Measurements from ENCODE around the gene IFT27. TPM values are rescaled to one million over a fixed set of nuclear protein-coding genes. Genes with fewer than 3 reads are reported as not detected.

IFT27 gene
- total RNA-seq, 1 donor from 2014 or later, result 26.3 TPM

DNA sequence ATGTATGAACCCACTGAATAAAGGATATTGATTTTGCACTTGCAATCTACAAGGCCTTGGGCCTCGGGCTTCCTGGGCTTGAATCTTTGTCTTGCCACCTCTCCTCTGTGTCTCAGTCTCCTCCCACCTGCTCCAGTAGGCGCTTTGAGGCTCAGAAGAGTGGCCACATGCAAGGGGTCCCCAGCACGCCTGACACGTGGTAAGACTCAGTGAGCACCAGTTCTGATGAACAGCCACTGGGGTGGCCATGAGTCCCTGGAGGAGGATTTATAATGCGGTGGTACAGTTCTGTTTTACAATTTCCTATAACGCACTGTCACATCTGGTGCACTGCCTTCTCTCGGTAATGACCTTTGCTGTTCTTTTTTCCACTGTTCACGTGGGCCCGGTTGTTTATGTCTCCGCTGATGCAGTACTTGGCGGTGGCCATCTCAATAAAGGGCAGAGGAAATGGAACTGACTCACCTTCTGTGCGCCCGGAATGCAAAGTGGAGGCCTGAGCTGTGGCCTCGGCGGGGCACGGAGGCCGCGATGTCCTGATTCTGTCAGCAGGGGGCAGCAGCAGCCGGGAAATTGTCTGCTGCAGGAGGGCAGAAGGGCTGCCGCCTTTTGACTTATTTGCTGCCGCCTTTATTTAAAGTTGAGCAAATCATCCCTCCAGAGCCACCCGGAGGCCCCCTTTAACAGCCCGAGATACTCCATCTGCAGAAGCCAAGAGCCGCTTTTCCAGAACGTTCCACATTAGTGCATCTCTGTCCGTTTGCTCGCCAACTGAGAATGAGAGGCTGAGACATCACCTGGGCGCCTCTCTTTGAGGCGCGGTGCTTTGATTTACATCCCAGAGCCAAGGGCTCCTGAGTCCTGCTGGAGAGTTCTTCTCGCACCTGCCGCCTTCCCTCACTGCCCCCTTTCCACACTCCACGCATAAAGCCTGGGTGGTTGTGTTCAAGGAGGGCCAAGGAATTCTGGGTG is 6.0 kb upstream of the IFT27 start:
- peaks cover 27% of the 10 kb centered on the region for H3K4me1 Mint-ChIP-seq
- H3K27me3 Mint-ChIP-seq, result peaks cover 1% of the 10 kb centered on the region
- DNase-seq, result peak; percentile 97
- H3K36me3 Mint-ChIP-seq (ENCODE audit: low read depth), result no peaks in the 10 kb centered on the region
- peak overlapping the region; percentile 63 for H3K4me3 Mint-ChIP-seq
- peak overlapping the region; percentile 95 for H3K27ac Mint-ChIP-seq
- H3K9me3 Mint-ChIP-seq, result no peaks in the 10 kb centered on the region
- intact Hi-C loops (cut with micrococcal nuclease), result loop anchor here (1.0 to 5.0 kb wide), 6 partner anchors 74 to 417 kb away; partner anchors contain the start of gene NCF4

GRCh38 chr22:36778020-36778419 is 2.1 kb upstream of the IFT27 start:
- Mint-ChIP-seq H3K36me3 (ENCODE audit: low read depth) (no peaks in the 10 kb centered on the region), H3K27ac (peak overlapping the region; percentile 51), H3K9me3 (no peaks in the 10 kb centered on the region), H3K4me3 (no peak overlapping the region), H3K27me3 (no peaks in the 10 kb centered on the region), H3K4me1 (peaks cover 39% of the 10 kb centered on the region)
- intact Hi-C loops (cut with micrococcal nuclease), result loop anchor here (5.0 kb wide), 1 partner anchor 464 kb away; the partner anchor contains the start of gene RAC2
- DNase-seq, result no peak

DNA sequence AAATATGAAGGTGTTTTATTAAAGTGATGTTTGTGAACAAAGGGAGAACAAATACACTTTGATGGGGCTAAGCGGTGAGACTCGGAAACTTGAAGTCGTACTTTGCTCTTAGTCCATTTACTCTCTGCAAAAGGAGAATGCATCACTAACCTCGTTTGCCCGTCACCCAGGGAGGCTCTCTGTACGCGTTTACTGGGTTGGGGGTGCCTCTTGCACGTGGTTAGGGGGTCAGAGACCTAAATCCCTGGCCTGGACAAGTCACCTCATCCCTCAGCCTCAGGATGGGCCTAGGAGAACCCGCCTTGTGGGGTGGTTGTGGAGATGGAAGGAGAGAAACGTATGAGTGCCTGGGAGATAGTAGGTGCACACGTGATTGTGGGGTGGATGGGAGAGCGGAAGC is 803 bp upstream of the IFT27 start:
- DNase-seq, result no peak
- no peaks in the 10 kb centered on the region for H3K9me3 Mint-ChIP-seq
- H3K4me1 Mint-ChIP-seq, result peaks cover 28% of the 10 kb centered on the region
- intact Hi-C loops (cut with micrococcal nuclease), result loop anchor here (1.0 to 5.0 kb wide), 2 partner anchors 247 to 466 kb away; partner anchors contain the start of genes EIF3D and RAC2
- peak overlapping the region; percentile 90 for H3K4me3 Mint-ChIP-seq
- no peaks in the 10 kb centered on the region for H3K36me3 Mint-ChIP-seq (ENCODE audit: low read depth)
- H3K27ac Mint-ChIP-seq, result peak overlapping the region; percentile 94
- H3K27me3 Mint-ChIP-seq, result no peaks in the 10 kb centered on the region

DNA sequence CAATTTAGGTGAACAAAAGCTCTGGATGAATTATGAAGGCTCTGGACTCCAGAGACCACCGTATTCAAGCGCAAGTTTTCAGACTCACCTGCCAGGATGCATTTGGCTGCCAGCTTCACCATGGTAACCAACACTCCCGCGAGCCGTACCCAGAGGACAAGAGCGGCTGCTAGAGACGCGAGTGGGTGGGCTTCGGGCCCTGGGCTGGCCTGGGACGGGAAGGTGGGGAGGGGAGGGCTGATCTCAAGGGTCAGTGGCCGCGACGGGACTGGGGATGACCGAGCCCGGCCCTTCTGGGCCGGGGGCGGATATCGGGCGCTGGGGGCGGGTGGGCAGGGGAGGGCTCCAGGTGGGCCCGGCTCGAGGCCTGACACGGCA is 344 bp downstream of the IFT27 start:
- Mint-ChIP-seq H3K36me3 (ENCODE audit: low read depth) (no peaks in the 10 kb centered on the region), H3K4me3 (peak overlapping the region; percentile 90), H3K9me3 (no peaks in the 10 kb centered on the region), H3K4me1 (peaks cover 24% of the 10 kb centered on the region), H3K27ac (peak overlapping the region; percentile 84), H3K27me3 (no peaks in the 10 kb centered on the region)
- peak; percentile 82 for DNase-seq
- intact Hi-C loops (cut with micrococcal nuclease), result loop anchor here (5.0 kb wide), 1 partner anchor 467 kb away; the partner anchor contains the start of gene RAC2

- peaks cover 21% of the 10 kb centered on the region for H3K4me1 Mint-ChIP-seq
- no peaks in the 10 kb centered on the region for H3K36me3 Mint-ChIP-seq (ENCODE audit: low read depth)
- H3K9me3 Mint-ChIP-seq, result no peaks in the 10 kb centered on the region
- no peaks in the 10 kb centered on the region for H3K27me3 Mint-ChIP-seq
- no peak overlapping the region for H3K27ac Mint-ChIP-seq
- intact Hi-C loops (cut with micrococcal nuclease), result no loop called here
- no peak for DNase-seq
- no peak overlapping the region for H3K4me3 Mint-ChIP-seq
Observed at GRCh38 chr22:36773935-36774334, 2.0 kb downstream of the IFT27 start.

DNA sequence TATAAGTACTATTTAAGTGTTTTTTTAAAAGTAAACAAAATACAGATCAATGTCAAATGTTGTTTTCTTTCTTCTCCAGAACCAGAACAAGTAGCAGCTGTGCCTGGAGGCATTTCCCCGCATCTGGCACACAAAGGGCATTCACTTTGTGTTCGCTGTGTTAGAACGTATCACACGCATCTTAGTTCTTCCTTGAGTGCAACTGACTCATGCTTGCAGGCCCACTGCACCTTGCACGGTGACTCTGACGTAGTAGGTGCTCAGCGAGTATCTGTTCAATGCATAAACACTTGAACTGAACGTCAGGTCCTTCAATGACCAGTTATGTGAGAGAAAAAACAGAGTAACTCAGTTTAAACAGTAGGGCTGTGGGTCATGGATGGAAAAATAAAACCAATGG is 3.5 kb downstream of the IFT27 start:
- Mint-ChIP-seq H3K4me1 (peaks cover 13% of the 10 kb centered on the region), H3K9me3 (no peaks in the 10 kb centered on the region), H3K27ac (no peak overlapping the region), H3K27me3 (no peaks in the 10 kb centered on the region), H3K36me3 (ENCODE audit: low read depth) (no peaks in the 10 kb centered on the region), H3K4me3 (no peak overlapping the region)
- intact Hi-C loops (cut with micrococcal nuclease), result no loop called here
- no peak for DNase-seq

GRCh38 chr22:36771356-36772063 is 4.4 kb downstream of the IFT27 start:
- Mint-ChIP-seq H3K36me3 (ENCODE audit: low read depth) (no peaks in the 10 kb centered on the region), H3K27ac (no peak overlapping the region), H3K9me3 (no peaks in the 10 kb centered on the region), H3K4me3 (no peak overlapping the region), H3K4me1 (peaks cover 8% of the 10 kb centered on the region), H3K27me3 (no peaks in the 10 kb centered on the region)
- intact Hi-C loops (cut with micrococcal nuclease), result no loop called here
- DNase-seq, result no peak

- intact Hi-C loops (cut with micrococcal nuclease), result no loop called here
- Mint-ChIP-seq H3K9me3 (no peaks in the 10 kb centered on the region), H3K4me1 (peaks cover 8% of the 10 kb centered on the region), H3K27me3 (no peaks in the 10 kb centered on the region), H3K27ac (no peak overlapping the region), H3K36me3 (ENCODE audit: low read depth) (no peaks in the 10 kb centered on the region), H3K4me3 (no peak overlapping the region)
- DNase-seq, result no peak
Observed at GRCh38 chr22:36770513-36771231, 5.2 kb downstream of the IFT27 start.

DNA sequence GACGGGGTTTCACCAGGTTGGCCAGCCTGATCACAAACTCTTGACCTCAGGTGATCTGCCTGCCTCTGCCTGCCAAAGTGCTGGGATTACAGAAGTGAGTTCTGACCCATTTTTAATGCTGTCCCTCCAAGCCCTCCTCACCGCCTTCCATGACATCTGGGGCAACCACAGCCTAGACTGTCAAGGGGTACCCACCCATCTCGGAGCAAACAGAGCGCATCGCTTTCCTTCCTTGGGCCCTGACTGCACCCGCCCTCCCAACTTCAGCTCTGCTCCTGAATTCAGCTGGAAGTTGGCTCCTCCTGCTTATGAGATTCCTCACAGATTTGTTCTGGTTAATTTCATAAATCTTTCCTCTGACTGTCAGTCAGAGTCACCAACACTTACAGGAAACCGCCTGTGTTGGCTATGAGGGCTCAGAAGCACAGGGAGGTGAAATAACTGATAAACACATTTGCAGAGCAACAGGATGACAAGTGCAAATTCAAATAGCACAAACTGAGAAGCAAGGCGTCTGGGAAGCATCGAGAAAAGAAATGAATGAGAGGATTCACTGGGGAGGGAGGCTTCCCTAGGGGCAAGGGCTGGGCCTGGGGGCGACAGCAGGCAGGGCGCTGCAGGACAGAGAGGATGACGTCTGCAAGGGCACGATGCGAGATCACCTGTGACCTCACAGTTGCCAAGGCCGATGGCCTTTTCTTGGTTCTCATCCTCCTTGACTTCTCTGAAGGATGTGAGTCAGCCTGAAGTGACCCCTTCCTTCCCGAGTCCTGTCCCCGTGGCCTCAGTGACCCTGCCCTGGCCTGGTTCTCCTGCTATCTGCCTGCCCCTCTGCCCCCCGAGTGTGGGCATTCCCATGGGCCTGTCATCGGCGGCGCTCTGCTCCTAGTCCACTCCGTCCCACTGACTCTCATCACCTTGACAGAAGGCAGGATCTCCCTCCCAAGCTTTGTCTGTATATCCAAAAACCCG is 6.1 kb downstream of the IFT27 start:
- H3K9me3 Mint-ChIP-seq, result no peaks in the 10 kb centered on the region
- H3K27me3 Mint-ChIP-seq, result no peaks in the 10 kb centered on the region
- intact Hi-C loops (cut with micrococcal nuclease), result no loop called here
- no peak overlapping the region for H3K4me3 Mint-ChIP-seq
- H3K27ac Mint-ChIP-seq, result no peak overlapping the region
- H3K4me1 Mint-ChIP-seq, result peaks cover 2% of the 10 kb centered on the region
- DNase-seq, result no peak
- H3K36me3 Mint-ChIP-seq (ENCODE audit: low read depth), result no peaks in the 10 kb centered on the region

GRCh38 chr22:36768616-36769015 is 7.3 kb downstream of the IFT27 start:
- Mint-ChIP-seq H3K4me1 (peaks cover 2% of the 10 kb centered on the region), H3K4me3 (no peak overlapping the region), H3K27ac (no peak overlapping the region), H3K9me3 (no peaks in the 10 kb centered on the region), H3K36me3 (ENCODE audit: low read depth) (no peaks in the 10 kb centered on the region), H3K27me3 (no peaks in the 10 kb centered on the region)
- DNase-seq, result no peak
- intact Hi-C loops (cut with micrococcal nuclease), result no loop called here

DNA sequence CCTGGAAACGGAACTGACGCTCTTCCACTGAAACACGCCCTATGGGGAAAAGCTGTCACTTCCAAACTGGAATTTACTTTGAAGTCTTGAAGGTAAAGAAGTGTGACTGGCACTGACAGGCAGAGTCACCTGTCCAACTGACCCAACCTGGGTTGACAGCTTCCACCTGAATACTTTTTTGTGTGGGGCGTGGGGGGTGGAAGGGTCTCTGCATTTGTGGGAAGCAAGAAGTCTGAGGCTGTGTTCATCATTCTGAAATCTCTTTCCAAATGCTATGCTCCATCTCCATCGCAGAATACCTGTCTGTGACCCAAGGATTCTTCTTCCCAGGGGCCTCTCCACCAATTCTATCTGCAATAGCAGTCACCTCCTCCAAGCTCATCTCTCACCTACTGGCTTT is 7.8 kb downstream of the IFT27 start:
- Mint-ChIP-seq H3K27me3 (no peaks in the 10 kb centered on the region), H3K9me3 (no peaks in the 10 kb centered on the region), H3K4me1 (peaks cover 2% of the 10 kb centered on the region), H3K36me3 (ENCODE audit: low read depth) (no peaks in the 10 kb centered on the region), H3K27ac (no peak overlapping the region), H3K4me3 (no peak overlapping the region)
- intact Hi-C loops (cut with micrococcal nuclease), result no loop called here
- DNase-seq, result no peak

- H3K4me3 Mint-ChIP-seq, result no peak overlapping the region
- peaks cover 2% of the 10 kb centered on the region for H3K4me1 Mint-ChIP-seq
- no peaks in the 10 kb centered on the region for H3K9me3 Mint-ChIP-seq
- no peaks in the 10 kb centered on the region for H3K27me3 Mint-ChIP-seq
- H3K27ac Mint-ChIP-seq, result no peak overlapping the region
- peaks cover 1% of the 10 kb centered on the region for H3K36me3 Mint-ChIP-seq (ENCODE audit: low read depth)
- intact Hi-C loops (cut with micrococcal nuclease), result no loop called here
- no peak for DNase-seq
Observed at GRCh38 chr22:36767035-36767775, 8.7 kb downstream of the IFT27 start.
